Esophagus (tissue), 2 donors: ENCODE measurements around the gene POU2AF2. TPM values are rescaled to one million over a fixed set of nuclear protein-coding genes. Genes with fewer than 3 reads are reported as not detected.

Source experiments
- H3K27ac ChIP-seq, 2 donors: one replicate each; pipeline ENCODE4 v1.5.1; 2013; ENCODE audit warnings: low read depth in 2 of 2, mild to moderate bottlenecking in 2 of 2, inconsistent platforms in 1 of 2, low read length in 1 of 2, moderate library complexity in 1 of 2
- H3K27me3 ChIP-seq, 2 donors: one replicate each; pipeline ENCODE4 v1.6.1; 2013; ENCODE audit warnings: low read length in 2 of 2, control low read depth in 1 of 2, mild to moderate bottlenecking in 1 of 2; ENCODE audit not compliant: insufficient read depth in 2 of 2, control insufficient read depth in 1 of 2
- H3K36me3 ChIP-seq, 2 donors: one replicate each; pipeline ENCODE4 v1.6.1; 2013; ENCODE audit warnings: low read length in 1 of 2; ENCODE audit not compliant: control insufficient read depth in 2 of 2, insufficient read depth in 2 of 2
- H3K4me1 ChIP-seq, 2 donors: one replicate each; pipeline ENCODE4 v1.6.1; 2013; ENCODE audit warnings: low read length in 1 of 2; ENCODE audit not compliant: control insufficient read depth in 2 of 2, insufficient read depth in 2 of 2
- H3K4me3 ChIP-seq, 2 donors: one replicate each; pipeline ENCODE4 v1.5.1; 2013; ENCODE audit warnings: low read length in 2 of 2, mild to moderate bottlenecking in 2 of 2, low read depth in 1 of 2, moderate library complexity in 1 of 2
- H3K9me3 ChIP-seq, 2 donors: one replicate each; pipeline ENCODE4 v1.6.1; 2013; ENCODE audit warnings: mild to moderate bottlenecking in 2 of 2, low read depth in 1 of 2, low read length in 1 of 2, moderate library complexity in 1 of 2; ENCODE audit not compliant: control insufficient read depth in 2 of 2, insufficient read depth in 1 of 2
- WGBS, 2 donors: extraction: QIAGEN DNeasy Blood & Tissue Kit; methylation state at CpG; one replicate each; pipeline ENCODE4 v1.1.7; 2013; 5-methylcytosine and 5-hydroxymethylcytosine counted together
- polyA plus RNA-seq, 2 donors: library from polyadenylated mRNA; stranded (reverse); fragments of 200-250 nt; gene quantifications; one replicate each; pipeline ENCODE4 v1.2.3, GENCODE V29; 2013
- donor health status: healthy with polysubstance abuse.
- donor health status: Bipolar disorder and iron deficiency.

The POU2AF2 gene
- polyA plus RNA-seq, 2 donors: 0.04 TPM; not detected in 1

- Histone ChIP-seq H3K4me1 (peaks cover 3 to 5% of the 10 kb centered on the region in 2 donors), H3K36me3 (peaks cover 0 to 4% of the 10 kb centered on the region in 2 donors), H3K9me3 (no peaks in the 10 kb centered on the region), H3K4me3 (peak overlapping the region; percentile 70 to 79), H3K27me3 (no peaks in the 10 kb centered on the region), H3K27ac (peak overlapping the region; percentile 77 to 81)
- WGBS, 2 donors: 2% methylated on average over 74 to 77 of the region's 77 CpGs
These were observed 53.8 kb downstream of the POU2AF2 start for GRCh38 chr11:111299101-111300026.

- 91 to 95% methylated on average over 9 of the region's 9 CpGs for WGBS, 2 donors
- no peaks in the 10 kb centered on the region for H3K27me3 ChIP-seq
- H3K4me1 ChIP-seq: peaks cover 3 to 5% of the 10 kb centered on the region in 2 donors
- no peak overlapping the region for H3K4me3 ChIP-seq
- H3K27ac ChIP-seq: peak overlapping the region in 1 of 2 donors; percentile 54
- H3K9me3 ChIP-seq: no peaks in the 10 kb centered on the region
- peaks cover 0 to 4% of the 10 kb centered on the region in 2 donors for H3K36me3 ChIP-seq
These were observed 55.0 kb downstream of the POU2AF2 start for GRCh38 chr11:111300569-111300968.

- Histone ChIP-seq H3K36me3 (peaks cover 0 to 4% of the 10 kb centered on the region in 2 donors), H3K27ac (peak overlapping the region in 1 of 2 donors; percentile 54), H3K9me3 (no peaks in the 10 kb centered on the region), H3K4me1 (peaks cover 3 to 5% of the 10 kb centered on the region in 2 donors), H3K27me3 (no peaks in the 10 kb centered on the region), H3K4me3 (no peak overlapping the region)
- WGBS, 2 donors: 70 to 72% methylated on average over 5 of the region's 5 CpGs
These were observed 55.7 kb downstream of the POU2AF2 start for GRCh38 chr11:111301004-111301841.

- H3K4me1 ChIP-seq: peaks cover 3 to 5% of the 10 kb centered on the region in 2 donors
- H3K36me3 ChIP-seq: peaks cover 0 to 4% of the 10 kb centered on the region in 2 donors
- no peak overlapping the region for H3K27ac ChIP-seq
- WGBS, 2 donors: 81 to 91% methylated on average over 3 of the region's 3 CpGs
- H3K9me3 ChIP-seq: no peaks in the 10 kb centered on the region
- no peaks in the 10 kb centered on the region for H3K27me3 ChIP-seq
- H3K4me3 ChIP-seq: no peak overlapping the region
These were observed 56.3 kb downstream of the POU2AF2 start for GRCh38 chr11:111301842-111302118.

- peak overlapping the region; percentile 68 to 75 for H3K27ac ChIP-seq
- no peak overlapping the region for H3K4me3 ChIP-seq
- H3K36me3 ChIP-seq: peaks cover 0 to 4% of the 10 kb centered on the region in 2 donors
- peaks cover 3 to 5% of the 10 kb centered on the region in 2 donors for H3K4me1 ChIP-seq
- no peaks in the 10 kb centered on the region for H3K9me3 ChIP-seq
- no peaks in the 10 kb centered on the region for H3K27me3 ChIP-seq
- 43 to 44% methylated on average over 3 of the region's 3 CpGs for WGBS, 2 donors
These were observed 56.8 kb downstream of the POU2AF2 start for GRCh38 chr11:111302298-111302697.

- no peaks in the 10 kb centered on the region for H3K27me3 ChIP-seq
- H3K9me3 ChIP-seq: no peaks in the 10 kb centered on the region
- no peaks in the 10 kb centered on the region for H3K36me3 ChIP-seq
- H3K4me1 ChIP-seq: peaks cover 3 to 6% of the 10 kb centered on the region in 2 donors
- no peak overlapping the region for H3K4me3 ChIP-seq
- H3K27ac ChIP-seq: peak overlapping the region; percentile 34 to 41
- 16 to 20% methylated on average over 4 of the region's 4 CpGs for WGBS, 2 donors
These were observed 57.9 kb downstream of the POU2AF2 start for GRCh38 chr11:111303461-111303860.

- H3K27me3 ChIP-seq: no peaks in the 10 kb centered on the region
- H3K9me3 ChIP-seq: no peaks in the 10 kb centered on the region
- no peaks in the 10 kb centered on the region for H3K36me3 ChIP-seq
- 80 to 81% methylated on average over 5 of the region's 5 CpGs for WGBS, 2 donors
- H3K27ac ChIP-seq: no peak overlapping the region
- H3K4me3 ChIP-seq: no peak overlapping the region
- H3K4me1 ChIP-seq: peaks cover 0 to 3% of the 10 kb centered on the region in 2 donors
These were observed 59.8 kb downstream of the POU2AF2 start for GRCh38 chr11:111305162-111305802.

- H3K27ac ChIP-seq: no peak overlapping the region
- no peak overlapping the region for H3K4me3 ChIP-seq
- H3K4me1 ChIP-seq: peaks cover 0 to 3% of the 10 kb centered on the region in 2 donors
- no peaks in the 10 kb centered on the region for H3K9me3 ChIP-seq
- H3K36me3 ChIP-seq: no peaks in the 10 kb centered on the region
- H3K27me3 ChIP-seq: no peaks in the 10 kb centered on the region
- WGBS, 2 donors: 87 to 91% methylated on average over 4 of the region's 4 CpGs
These were observed 60.4 kb downstream of the POU2AF2 start for GRCh38 chr11:111305876-111306275.

GRCh38 chr11:111306321-111306720 lies 60.8 kb downstream of the POU2AF2 start:
- peaks cover 0 to 5% of the 10 kb centered on the region in 2 donors for H3K4me1 ChIP-seq
- WGBS, 2 donors: 71 to 81% methylated on average over 5 of the region's 5 CpGs
- H3K9me3 ChIP-seq: no peaks in the 10 kb centered on the region
- H3K27ac ChIP-seq: peak overlapping the region in 1 of 2 donors; percentile 13
- H3K4me3 ChIP-seq: no peak overlapping the region
- no peaks in the 10 kb centered on the region for H3K27me3 ChIP-seq
- H3K36me3 ChIP-seq: no peaks in the 10 kb centered on the region
